Tibial nerve (tissue), 4 donors: ENCODE measurements around the gene MYH7.

ENCODE experiments used
- EP300 ChIP-seq, 2 donors: sonication (generic); formaldehyde crosslinking; IDR thresholded peaks; one replicate each; pipeline ENCODE4 v1.6.1; 2017; ENCODE audit warnings: antibody characterized with exemption in 2 of 2, mild to moderate bottlenecking in 1 of 2
- POLR2A ChIP-seq, 2 donors: fragments of 450-650 bp; IDR thresholded peaks; one replicate each; pipeline ENCODE4 v1.6.1; 2017; ENCODE audit warnings: antibody characterized with exemption in 2 of 2, mild to moderate bottlenecking in 2 of 2, moderate library complexity in 2 of 2
- TF ChIP-seq, protein P1 (sequence below), 5 experiments: fragments of 200-600 bp in 3 of 5; fragments of 450-650 bp in 2 of 5; sonication (generic) in 3 of 5; IDR thresholded peaks; one replicate each; pipeline ENCODE4 v1.5.1; 2016 to 2019; ENCODE audit warnings: antibody characterized with exemption in 5 of 5, mild to moderate bottlenecking in 3 of 5, moderate library complexity in 2 of 5

DNA sequence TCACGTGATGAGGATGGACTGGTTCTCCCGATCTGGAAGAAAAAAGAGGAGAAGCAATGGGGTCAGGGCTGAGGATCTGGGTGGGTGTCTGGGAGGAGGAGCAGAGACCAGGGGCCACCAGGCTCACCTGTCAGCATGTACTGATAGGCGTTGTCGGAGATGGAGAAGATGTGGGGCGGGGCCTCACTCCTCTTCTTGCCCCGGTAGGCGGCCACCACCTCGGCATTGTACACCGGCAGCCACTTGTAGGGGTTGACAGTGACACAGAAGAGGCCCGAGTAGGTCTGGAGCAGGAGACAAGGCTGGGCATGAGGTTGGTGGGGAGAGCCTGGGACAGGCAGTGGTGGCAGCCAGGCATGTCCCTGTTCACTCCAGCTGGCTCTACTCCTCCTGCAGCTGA lies 30.4 kb downstream of the MYH7 start:
- no peak for TF ChIP-seq POLR2A (IDR thresholded peaks at IDR 0.05)
- TF ChIP-seq, protein P1, sequence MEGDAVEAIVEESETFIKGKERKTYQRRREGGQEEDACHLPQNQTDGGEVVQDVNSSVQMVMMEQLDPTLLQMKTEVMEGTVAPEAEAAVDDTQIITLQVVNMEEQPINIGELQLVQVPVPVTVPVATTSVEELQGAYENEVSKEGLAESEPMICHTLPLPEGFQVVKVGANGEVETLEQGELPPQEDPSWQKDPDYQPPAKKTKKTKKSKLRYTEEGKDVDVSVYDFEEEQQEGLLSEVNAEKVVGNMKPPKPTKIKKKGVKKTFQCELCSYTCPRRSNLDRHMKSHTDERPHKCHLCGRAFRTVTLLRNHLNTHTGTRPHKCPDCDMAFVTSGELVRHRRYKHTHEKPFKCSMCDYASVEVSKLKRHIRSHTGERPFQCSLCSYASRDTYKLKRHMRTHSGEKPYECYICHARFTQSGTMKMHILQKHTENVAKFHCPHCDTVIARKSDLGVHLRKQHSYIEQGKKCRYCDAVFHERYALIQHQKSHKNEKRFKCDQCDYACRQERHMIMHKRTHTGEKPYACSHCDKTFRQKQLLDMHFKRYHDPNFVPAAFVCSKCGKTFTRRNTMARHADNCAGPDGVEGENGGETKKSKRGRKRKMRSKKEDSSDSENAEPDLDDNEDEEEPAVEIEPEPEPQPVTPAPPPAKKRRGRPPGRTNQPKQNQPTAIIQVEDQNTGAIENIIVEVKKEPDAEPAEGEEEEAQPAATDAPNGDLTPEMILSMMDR (IDR thresholded peaks at IDR 0.05) = no peak
- TF ChIP-seq EP300 (IDR thresholded peaks at IDR 0.05) = no peak
